Measurements from ENCODE around the gene WDPCP. TPM values are rescaled to one million over a fixed set of nuclear protein-coding genes. Genes with fewer than 3 reads are reported as not detected.
"Not testable (repeated sequence)": the region's sequence is repeated elsewhere in the genome, so short reads cannot be mapped to it uniquely, and the experiment has no call there.

WDPCP gene
- total RNA-seq, 2 experiments from 2014 or later = 6.3 to 7.7 TPM

GRCh38 chr2:63408530-63408929 lies 179.7 kb downstream of the WDPCP start:
- POLR2A ChIA-PET = no interaction called here
- DNase-seq = no peak
- Mint-ChIP-seq H3K9me3 (no peaks in the 10 kb centered on the region), H3K36me3 (ENCODE audit: low read depth) (peaks cover 1% of the 10 kb centered on the region), H3K4me1 (no peaks in the 10 kb centered on the region), H3K27me3 (no peaks in the 10 kb centered on the region), H3K4me3 (no peak overlapping the region), H3K27ac (no peak overlapping the region)
- CTCF ChIA-PET = interaction anchor here (1.3 kb wide), 1 partner anchor 15 kb away, joined by 4 read pairs; no protein-coding TSS in a partner anchor

DNA sequence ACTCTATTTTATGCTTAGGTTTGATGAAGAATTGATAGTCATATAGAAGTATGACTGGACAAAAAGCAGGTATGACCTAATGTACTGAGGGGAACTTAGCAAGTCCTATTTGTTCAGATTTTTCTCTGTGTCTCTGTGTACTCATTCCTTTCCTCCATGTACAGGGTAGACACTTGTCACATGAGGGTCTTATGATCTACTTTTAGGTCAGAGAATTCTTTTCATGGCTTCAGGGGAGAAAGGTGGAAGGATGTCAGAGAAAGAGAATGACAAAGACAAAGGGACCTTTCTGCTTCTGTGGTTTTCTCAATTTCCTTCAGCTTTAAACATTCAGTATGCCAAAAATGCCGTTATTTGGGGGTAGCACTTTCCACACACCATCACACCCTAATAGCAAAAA lies 181.6 kb downstream of the WDPCP start:
- CTCF ChIA-PET = no interaction called here
- no peak for DNase-seq
- no peaks in the 10 kb centered on the region for H3K4me1 Mint-ChIP-seq
- peaks cover 3% of the 10 kb centered on the region for H3K36me3 Mint-ChIP-seq (ENCODE audit: low read depth)
- POLR2A ChIA-PET = no interaction called here
- no peaks in the 10 kb centered on the region for H3K27me3 Mint-ChIP-seq
- no peak overlapping the region for H3K27ac Mint-ChIP-seq
- peaks cover 7% of the 10 kb centered on the region for H3K9me3 Mint-ChIP-seq
- no peak overlapping the region for H3K4me3 Mint-ChIP-seq

GRCh38 chr2:63403820-63404219 lies 184.5 kb downstream of the WDPCP start:
- POLR2A ChIA-PET = no interaction called here

GRCh38 chr2:63402889-63403288 lies 185.4 kb downstream of the WDPCP start:
- H3K27me3 Mint-ChIP-seq; H3K36me3 Mint-ChIP-seq (ENCODE audit: low read depth); H3K27ac Mint-ChIP-seq; DNase-seq; H3K4me3 Mint-ChIP-seq; H3K9me3 Mint-ChIP-seq; POLR2A ChIA-PET; CTCF ChIA-PET; H3K4me1 Mint-ChIP-seq: not testable (repeated sequence)

More at GRCh38 chr2:63403820-63404219, 184.5 kb downstream of the WDPCP start:
- Mint-ChIP-seq H3K27ac (no peak overlapping the region), H3K9me3 (peaks cover 7% of the 10 kb centered on the region), H3K27me3 (no peaks in the 10 kb centered on the region), H3K4me1 (no peaks in the 10 kb centered on the region), H3K4me3 (no peak overlapping the region), H3K36me3 (ENCODE audit: low read depth) (peaks cover 3% of the 10 kb centered on the region)
- CTCF ChIA-PET = no interaction called here
- DNase-seq = no peak

GRCh38 chr2:63399156-63399555 lies 189.1 kb downstream of the WDPCP start:
- Mint-ChIP-seq H3K36me3 (ENCODE audit: low read depth) (peaks cover 3% of the 10 kb centered on the region), H3K27ac (no peak overlapping the region), H3K27me3 (no peaks in the 10 kb centered on the region), H3K9me3 (peaks cover 11% of the 10 kb centered on the region), H3K4me1 (no peaks in the 10 kb centered on the region), H3K4me3 (no peak overlapping the region)
- ChIA-PET POLR2A (no interaction called here), CTCF (interaction anchor here (1.5 kb wide), 1 partner anchor 243 kb away, joined by 3 read pairs; no protein-coding TSS in a partner anchor)
- DNase-seq = no peak

GRCh38 chr2:63379451-63379850 lies 208.8 kb downstream of the WDPCP start:
- H3K4me3 Mint-ChIP-seq = no peak overlapping the region
- H3K27me3 Mint-ChIP-seq = no peaks in the 10 kb centered on the region
- peaks cover 2% of the 10 kb centered on the region for H3K4me1 Mint-ChIP-seq
- ChIA-PET POLR2A (no interaction called here), CTCF (no interaction called here)
- DNase-seq = no peak
- H3K36me3 Mint-ChIP-seq (ENCODE audit: low read depth) = no peaks in the 10 kb centered on the region
- H3K27ac Mint-ChIP-seq = no peak overlapping the region
- H3K9me3 Mint-ChIP-seq = no peaks in the 10 kb centered on the region

GRCh38 chr2:63378589-63378988 lies 209.7 kb downstream of the WDPCP start:
- Mint-ChIP-seq H3K27ac (no peak overlapping the region), H3K4me1 (peaks cover 2% of the 10 kb centered on the region)

GRCh38 chr2:63374341-63374740 lies 213.9 kb downstream of the WDPCP start:
- no peak for DNase-seq
- ChIA-PET POLR2A (no interaction called here), CTCF (no interaction called here)
- peaks cover 12% of the 10 kb centered on the region for H3K9me3 Mint-ChIP-seq
- no peaks in the 10 kb centered on the region for H3K27me3 Mint-ChIP-seq
- H3K4me1 Mint-ChIP-seq = peaks cover 2% of the 10 kb centered on the region
- H3K4me3 Mint-ChIP-seq = no peak overlapping the region
- H3K36me3 Mint-ChIP-seq (ENCODE audit: low read depth) = no peaks in the 10 kb centered on the region
- H3K27ac Mint-ChIP-seq = no peak overlapping the region

More at GRCh38 chr2:63378589-63378988, 209.7 kb downstream of the WDPCP start:
- Mint-ChIP-seq H3K36me3 (ENCODE audit: low read depth) (no peaks in the 10 kb centered on the region), H3K27me3 (no peaks in the 10 kb centered on the region), H3K9me3 (peaks cover 4% of the 10 kb centered on the region), H3K4me3 (no peak overlapping the region)
- ChIA-PET POLR2A (no interaction called here), CTCF (no interaction called here)
- no peak for DNase-seq

- no peak for DNase-seq
- ChIA-PET CTCF (no interaction called here), POLR2A (no interaction called here)
- no peaks in the 10 kb centered on the region for H3K27me3 Mint-ChIP-seq
- peaks cover 12% of the 10 kb centered on the region for H3K9me3 Mint-ChIP-seq
- H3K4me3 Mint-ChIP-seq = no peak overlapping the region
- H3K36me3 Mint-ChIP-seq (ENCODE audit: low read depth) = no peaks in the 10 kb centered on the region
- H3K4me1 Mint-ChIP-seq = no peaks in the 10 kb centered on the region
- H3K27ac Mint-ChIP-seq = no peak overlapping the region
These were observed 215.7 kb downstream of the WDPCP start for GRCh38 chr2:63372549-63372948.

- CTCF ChIA-PET = interaction anchor here (0.6 kb wide), 1 partner anchor 41 kb away, joined by 3 read pairs; no protein-coding TSS in a partner anchor
- POLR2A ChIA-PET = interaction anchor here (0.6 kb wide), 1 partner anchor 13 kb away, joined by 3 read pairs; no protein-coding TSS in a partner anchor
These were observed 219.1 kb downstream of the WDPCP start for GRCh38 chr2:63369146-63369545.

GRCh38 chr2:63364866-63365265 lies 223.4 kb downstream of the WDPCP start:
- no peaks in the 10 kb centered on the region for H3K9me3 Mint-ChIP-seq
- H3K4me3 Mint-ChIP-seq = no peak overlapping the region
- CTCF ChIA-PET = no interaction called here
- DNase-seq = no peak
- H3K4me1 Mint-ChIP-seq = peaks cover 6% of the 10 kb centered on the region
- H3K36me3 Mint-ChIP-seq (ENCODE audit: low read depth) = no peaks in the 10 kb centered on the region
- H3K27me3 Mint-ChIP-seq = no peaks in the 10 kb centered on the region
- POLR2A ChIA-PET = no interaction called here
- no peak overlapping the region for H3K27ac Mint-ChIP-seq

More at GRCh38 chr2:63369146-63369545, 219.1 kb downstream of the WDPCP start:
- Mint-ChIP-seq H3K36me3 (ENCODE audit: low read depth) (no peaks in the 10 kb centered on the region), H3K27me3 (no peaks in the 10 kb centered on the region), H3K27ac (no peak overlapping the region), H3K9me3 (peaks cover 12% of the 10 kb centered on the region), H3K4me1 (no peaks in the 10 kb centered on the region), H3K4me3 (no peak overlapping the region)
- DNase-seq = no peak

DNA sequence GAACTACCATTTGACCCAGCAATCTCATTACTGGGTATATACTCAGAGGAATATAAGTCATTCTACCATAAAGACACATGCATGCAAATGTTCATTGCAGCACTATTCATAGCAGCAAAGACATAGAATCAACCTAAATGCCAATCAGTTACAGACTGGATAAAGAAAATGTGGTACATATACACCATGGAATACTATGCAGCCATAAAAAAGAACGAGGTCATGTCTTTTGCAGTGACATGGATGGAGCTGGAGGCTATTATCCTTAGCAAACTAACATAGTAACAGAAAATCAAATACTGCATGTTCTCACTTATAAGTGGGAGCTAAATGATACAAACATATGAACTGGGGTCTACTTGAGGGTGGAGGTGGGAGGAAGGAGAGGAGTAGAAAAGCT lies 230.6 kb downstream of the WDPCP start:
- H3K9me3 Mint-ChIP-seq = peaks cover 14% of the 10 kb centered on the region
- H3K4me3 Mint-ChIP-seq; H3K27ac Mint-ChIP-seq; H3K36me3 Mint-ChIP-seq (ENCODE audit: low read depth); CTCF ChIA-PET; DNase-seq; H3K27me3 Mint-ChIP-seq; H3K4me1 Mint-ChIP-seq: not testable (repeated sequence)
- POLR2A ChIA-PET = interaction anchor here (0.6 kb wide), 1 partner anchor 254 kb away, joined by 3 read pairs; no protein-coding TSS in a partner anchor

DNA sequence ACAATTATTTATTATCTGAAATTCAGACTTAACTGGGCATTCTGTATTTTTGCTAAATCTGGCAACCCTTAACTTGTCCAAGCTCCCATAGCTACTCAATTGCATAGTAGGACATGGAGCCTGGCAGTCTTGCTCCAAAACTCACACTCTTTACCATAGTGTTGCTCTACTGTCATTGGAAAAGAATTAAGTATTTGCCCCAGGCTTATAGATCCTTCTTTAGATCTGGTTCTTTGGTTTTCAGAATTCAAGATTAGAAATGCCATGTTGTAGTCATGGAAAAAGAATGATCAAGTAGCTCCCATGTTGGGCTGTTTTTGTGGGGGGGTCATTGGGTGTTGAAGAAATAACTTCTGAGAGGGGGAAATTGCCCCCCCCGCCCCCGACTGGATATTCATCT lies 240.9 kb downstream of the WDPCP start:
- H3K27ac Mint-ChIP-seq = no peak overlapping the region
- no peaks in the 10 kb centered on the region for H3K4me1 Mint-ChIP-seq
- no peaks in the 10 kb centered on the region for H3K27me3 Mint-ChIP-seq
- no peak overlapping the region for H3K4me3 Mint-ChIP-seq
- ChIA-PET CTCF (no interaction called here), POLR2A (no interaction called here)
- H3K36me3 Mint-ChIP-seq (ENCODE audit: low read depth) = peaks cover 2% of the 10 kb centered on the region
- H3K9me3 Mint-ChIP-seq = peaks cover 10% of the 10 kb centered on the region
- DNase-seq = no peak

DNA sequence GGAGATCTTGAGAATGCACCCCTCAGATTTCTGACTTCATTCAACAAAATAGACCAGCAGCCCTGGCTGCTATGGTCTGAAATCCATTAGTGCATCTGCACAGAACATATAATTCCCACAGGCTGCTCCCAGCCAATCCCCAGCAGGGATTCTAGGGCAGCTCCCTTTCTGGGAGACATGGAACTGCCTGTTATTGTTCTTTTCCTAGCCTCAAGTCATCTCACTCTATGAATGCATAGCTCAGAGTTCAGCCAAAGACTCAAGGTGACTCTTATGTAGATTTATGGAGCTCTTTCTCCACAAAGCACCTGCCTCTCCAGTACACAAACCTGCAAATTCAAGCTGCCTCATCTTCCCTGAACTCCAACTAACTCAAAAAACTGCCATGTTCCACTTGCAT lies 241.9 kb downstream of the WDPCP start:
- Mint-ChIP-seq H3K27ac (no peak overlapping the region), H3K4me3 (no peak overlapping the region), H3K27me3 (no peaks in the 10 kb centered on the region), H3K4me1 (no peaks in the 10 kb centered on the region), H3K9me3 (peaks cover 14% of the 10 kb centered on the region), H3K36me3 (ENCODE audit: low read depth) (peaks cover 2% of the 10 kb centered on the region)
- ChIA-PET POLR2A (no interaction called here), CTCF (no interaction called here)
- DNase-seq = no peak

Measured in activated CD4-positive, alpha-beta T cell treated with anti-CD3 and anti-CD28 coated beads, Interleukin-2, amount 10 ng/mL, durations not matched to agents 7 days and 5 days (primary cell).